K562 (cell line): ENCODE measurements around the gene ASB15. TPM values are rescaled to one million over a fixed set of nuclear protein-coding genes. Genes with fewer than 3 reads are reported as not detected.

ENCODE experiments used
- ARID1B ChIP-seq: fragments of 450-650 bp; IDR thresholded peaks from 2 replicates; pipeline ENCODE4 v1.6.1; 2016; ENCODE audit warnings: antibody characterized with exemption, mild to moderate bottlenecking, inconsistent platforms
- CTCFL ChIP-seq: IDR thresholded peaks from 2 replicates; pipeline ENCODE4 v1.6.1; 2011; ENCODE audit warnings: borderline replicate concordance, low read depth, mild to moderate bottlenecking, moderate library complexity, low read length; ENCODE audit not compliant: insufficient read depth, poor library complexity, severe bottlenecking
- ELF2 ChIP-seq: fragments of 250-450 bp; sonication (Bioruptor Pico); IDR thresholded peaks from 2 replicates; pipeline ENCODE4 v1.5.0; 2021; ENCODE audit warnings: mild to moderate bottlenecking
- HDAC2 ChIP-seq: fragments of 450-650 bp; IDR thresholded peaks from 2 replicates; pipeline ENCODE4 v1.6.1; 2016; ENCODE audit warnings: mild to moderate bottlenecking
- HNRNPLL ChIP-seq: fragments of 200-400 bp; formaldehyde crosslinking; IDR thresholded peaks from 2 replicates; pipeline ENCODE4 v1.6.1; 2017; ENCODE audit warnings: low read length, low read depth, mild to moderate bottlenecking; ENCODE audit not compliant: poor library complexity, severe bottlenecking
- HNRNPUL1 ChIP-seq: fragments of 200-400 bp; formaldehyde crosslinking; IDR thresholded peaks from 2 replicates; pipeline ENCODE4 v1.6.1; 2017; ENCODE audit warnings: low read length
- MTA1 ChIP-seq: fragments of 450-650 bp; IDR thresholded peaks from 2 replicates; pipeline ENCODE4 v1.6.1; 2017; ENCODE audit warnings: borderline replicate concordance
- MTA2 ChIP-seq: fragments of 450-650 bp; IDR thresholded peaks from 2 replicates; pipeline ENCODE4 v1.6.1; 2016; ENCODE audit warnings: low read depth
- PHB ChIP-seq: fragments of 250-450 bp; sonication (Bioruptor Pico); IDR thresholded peaks from 2 replicates; pipeline ENCODE4 v1.5.0; 2021
- PPARD ChIP-seq: fragments of 250-450 bp; sonication (Bioruptor Pico); IDR thresholded peaks from 2 replicates; pipeline ENCODE4 v1.8.0; 2022; ENCODE audit warnings: inconsistent platforms, mild to moderate bottlenecking, moderate library complexity
- RNF2 ChIP-seq: sonication (generic); IDR thresholded peaks from 2 replicates; pipeline ENCODE4 v1.6.1; 2016
- SMARCB1 ChIP-seq: IDR thresholded peaks from 2 replicates; pipeline ENCODE4 v1.6.1; 2011; ENCODE audit warnings: improper control_type of control experiment, low read depth; ENCODE audit not compliant: insufficient read length
- SRF ChIP-seq, 2 experiments: fragments of 250-450, 450-650 bp in 1 of 2; sonication (Bioruptor Pico) in 1 of 2; sonication (generic) in 1 of 2; formaldehyde crosslinking; IDR thresholded peaks; 2 replicates each; pipeline versions ENCODE4 v1.5.0 to v1.5.1; 2020 to 2022; ENCODE audit warnings: mild to moderate bottlenecking in 1 of 2, missing genetic modification reagents in 1 of 2
- TEAD4 ChIP-seq, 2 experiments: sonication (generic) in 1 of 2; formaldehyde crosslinking in 1 of 2; IDR thresholded peaks; 2 replicates each; pipeline versions ENCODE4 v1.6.1 to v1.8.0; 2012 to 2022; ENCODE audit warnings: borderline replicate concordance in 1 of 2, inconsistent platforms in 1 of 2, low read length in 1 of 2, mild to moderate bottlenecking in 1 of 2, missing genetic modification reagents in 1 of 2
- TRIM28 ChIP-seq: fragments of 450-650 bp; IDR thresholded peaks from 2 replicates; pipeline ENCODE4 v1.6.1; 2017
- USF2 ChIP-seq: sonication (generic); formaldehyde crosslinking; IDR thresholded peaks from 2 replicates; pipeline ENCODE4 v1.5.0; 2020; ENCODE audit warnings: missing genetic modification reagents
- ZBTB1 ChIP-seq: sonication (generic); formaldehyde crosslinking; IDR thresholded peaks from 2 replicates; pipeline ENCODE4 v1.8.1; 2023; ENCODE audit warnings: missing genetic modification reagents, low read depth, mild to moderate bottlenecking, borderline replicate concordance
- ZFP36 ChIP-seq: fragments of 150-350 bp; IDR thresholded peaks from 2 replicates; pipeline ENCODE4 v1.6.1; 2018; ENCODE audit warnings: low read length, low read depth; ENCODE audit not compliant: partially characterized antibody
- ZNF354B ChIP-seq: fragments of 250-450 bp; sonication (Bioruptor Pico); IDR thresholded peaks from 2 replicates; pipeline ENCODE4 v1.4.0; 2020
- ZNF57 ChIP-seq: fragments of 450-650 bp; formaldehyde crosslinking; IDR thresholded peaks from 2 replicates; pipeline ENCODE4 v1.4.0; 2020; ENCODE audit warnings: mild to moderate bottlenecking, moderate library complexity
- ZNF586 ChIP-seq: fragments of 450-650 bp; formaldehyde crosslinking; conservative IDR thresholded peaks from 2 replicates; pipeline ENCODE4 v1.4.0; 2020; ENCODE audit warnings: mild to moderate bottlenecking, moderate library complexity
- ZNF668 ChIP-seq: fragments of 250-450 bp; sonication (Bioruptor Pico); IDR thresholded peaks from 2 replicates; pipeline ENCODE4 v1.8.0; 2022; ENCODE audit warnings: mild to moderate bottlenecking, inconsistent platforms
- ZNF778 ChIP-seq: fragments of 450-650 bp; formaldehyde crosslinking; IDR thresholded peaks from 2 replicates; pipeline ENCODE4 v1.4.0; 2020; ENCODE audit warnings: mild to moderate bottlenecking, moderate library complexity
- ZSCAN29 ChIP-seq: fragments of 450-650 bp; IDR thresholded peaks from 2 replicates; pipeline ENCODE4 v1.6.1; 2017
- polyA plus RNA-seq, 8 experiments: library from polyadenylated mRNA; depleted of rRNA in 4 of 8; stranded (reverse) in 5 of 8; unstranded in 3 of 8; fragments of >200 nt; fragmentation: Nextera tagmentation in 2 of 8; fragmentation: Illumina TruSeq in 1 of 8; extraction: Ambion mirVana in 2 of 8; extraction: Trizol in 1 of 8; gene quantifications; 2 replicates each; pipeline versions ENCODE4 v1.2.1 to v1.2.3, GENCODE V29; 2011 to 2014; ENCODE audit warnings: inconsistent platforms in 1 of 8, missing spikeins in 1 of 8
- total RNA-seq, 7 experiments: library from RNA; depleted of rRNA in 6 of 7; stranded (reverse); fragments of >200 nt in 6 of 7; fragmentation: Illumina TruSeq in 2 of 7; extraction: Trizol in 2 of 7; gene quantifications; 2 replicates each; pipeline versions ENCODE4 v1.2.1 to v1.2.3, GENCODE V29; 2011 to 2021; ENCODE audit warnings: low replicate concordance in 1 of 7
- TF ChIP-seq, protein P1 (sequence below): fragments of 250-450 bp; sonication (Bioruptor Pico); IDR thresholded peaks from 2 replicates; pipeline ENCODE4 v1.4.0; 2020; ENCODE audit warnings: mild to moderate bottlenecking
- TF ChIP-seq, protein P2 (sequence below): fragments of 250-450 bp; sonication (Bioruptor Pico); IDR thresholded peaks from 2 replicates; pipeline ENCODE4 v1.8.0; 2021; ENCODE audit warnings: borderline replicate concordance, mild to moderate bottlenecking, moderate library complexity; ENCODE audit not compliant: poor library complexity, severe bottlenecking

ASB15 gene
- total and polyA plus RNA-seq, 9 of the 15 experiments (the other 6 are each of a cell fraction or from before 2014, with no cell fraction given), result 0.03 to 0.14 (median 0.04) TPM; not detected in 3

DNA sequence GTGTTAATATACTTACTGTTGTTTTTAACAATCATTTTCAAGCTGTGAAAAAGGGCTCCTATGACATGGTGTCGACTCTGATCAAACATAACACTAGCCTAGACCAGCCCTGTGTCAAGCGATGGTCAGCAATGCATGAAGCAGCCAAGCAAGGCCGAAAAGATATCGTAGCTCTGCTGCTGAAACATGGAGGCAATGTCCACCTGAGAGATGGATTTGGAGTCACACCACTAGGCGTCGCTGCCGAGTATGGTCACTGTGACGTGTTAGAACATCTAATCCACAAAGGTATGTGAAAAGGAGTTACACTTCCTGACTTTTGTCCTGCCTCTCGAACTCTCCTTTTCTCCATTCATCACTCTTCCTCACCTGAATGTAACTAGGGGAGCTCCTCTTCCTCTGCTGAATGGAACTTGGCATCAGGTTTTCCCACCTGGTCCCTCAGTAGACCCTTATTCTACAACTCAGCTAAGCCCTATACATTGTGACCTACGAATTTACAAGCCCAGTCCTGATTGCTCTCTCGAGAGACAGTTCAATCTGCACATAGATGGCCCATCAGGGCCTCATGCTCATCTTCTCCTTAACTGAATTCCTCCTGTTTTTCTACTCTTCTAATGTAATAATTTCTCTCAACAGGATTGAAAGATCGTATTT, 23.0 kb downstream of the ASB15 start (continued):
- TF ChIP-seq SRF (CRISPR knock-in tag; IDR thresholded peaks at IDR 0.05) (0 out of 4 replicates have a peak, but pooled peaks of 1 of the 2 experiments have one; percentile 44), TEAD4 (IDR thresholded peaks at IDR 0.05; ENCODE audit: low read length) (peak; percentile 59; the same call in 1 of the 2 replicates), TEAD4 (CRISPR knock-in tag; IDR thresholded peaks at IDR 0.05; ENCODE audit: borderline replicate concordance) (no peak), ARID1B (peak; percentile 13; the same call in 1 of the 2 replicates), ZNF778 (CRISPR knock-in tag) (no peak), ZNF668 (CRISPR knock-in tag) (no peak), SMARCB1 (no peak), MTA2 (no peak), PPARD (CRISPR knock-in tag) (no peak), ZBTB1 (CRISPR knock-in tag) (no peak), USF2 (CRISPR knock-in tag) (no peak), PHB (CRISPR knock-in tag) (no peak), ZNF586 (CRISPR knock-in tag) (no peak), ELF2 (CRISPR knock-in tag) (no peak), MTA1 (0 out of 2 replicates have a peak, but pooled peaks have one; percentile 11), ZFP36 (no peak), TRIM28 (no peak), ZSCAN29 (no peak), ZNF354B (CRISPR knock-in tag) (no peak), ZNF57 (CRISPR knock-in tag) (no peak), HDAC2 (no peak), HNRNPLL (no peak), RNF2 (peak; percentile 35; the same call in 1 of the 2 replicates), HNRNPUL1 (no peak), CTCFL (no peak)
- TF ChIP-seq, protein P1, sequence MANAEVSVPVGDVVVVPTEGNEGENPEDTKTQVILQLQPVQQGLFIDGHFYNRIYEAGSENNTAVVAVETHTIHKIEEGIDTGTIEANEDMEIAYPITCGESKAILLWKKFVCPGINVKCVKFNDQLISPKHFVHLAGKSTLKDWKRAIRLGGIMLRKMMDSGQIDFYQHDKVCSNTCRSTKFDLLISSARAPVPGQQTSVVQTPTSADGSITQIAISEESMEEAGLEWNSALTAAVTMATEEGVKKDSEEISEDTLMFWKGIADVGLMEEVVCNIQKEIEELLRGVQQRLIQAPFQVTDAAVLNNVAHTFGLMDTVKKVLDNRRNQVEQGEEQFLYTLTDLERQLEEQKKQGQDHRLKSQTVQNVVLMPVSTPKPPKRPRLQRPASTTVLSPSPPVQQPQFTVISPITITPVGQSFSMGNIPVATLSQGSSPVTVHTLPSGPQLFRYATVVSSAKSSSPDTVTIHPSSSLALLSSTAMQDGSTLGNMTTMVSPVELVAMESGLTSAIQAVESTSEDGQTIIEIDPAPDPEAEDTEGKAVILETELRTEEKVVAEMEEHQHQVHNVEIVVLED, result no peak
- TF ChIP-seq, protein P2, sequence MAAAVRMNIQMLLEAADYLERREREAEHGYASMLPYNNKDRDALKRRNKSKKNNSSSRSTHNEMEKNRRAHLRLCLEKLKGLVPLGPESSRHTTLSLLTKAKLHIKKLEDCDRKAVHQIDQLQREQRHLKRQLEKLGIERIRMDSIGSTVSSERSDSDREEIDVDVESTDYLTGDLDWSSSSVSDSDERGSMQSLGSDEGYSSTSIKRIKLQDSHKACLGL (CRISPR knock-in tag), result no peak
